GM04504 (cell line): ENCODE measurements around the gene NT5E.
"Not testable (repeated sequence)": the region's sequence is repeated elsewhere in the genome, so short reads cannot be mapped to it uniquely, and the experiment has no call there.

Experiments used
- DNase-seq: peaks from one replicate; pipeline ENCODE4 v3.0.0-alpha.2; 2012; ENCODE audit warnings: low read depth

The NT5E gene

GRCh38 chr6:85493389-85493788, 43.5 kb downstream of the NT5E start:
- DNase-seq, result no peak

DNA sequence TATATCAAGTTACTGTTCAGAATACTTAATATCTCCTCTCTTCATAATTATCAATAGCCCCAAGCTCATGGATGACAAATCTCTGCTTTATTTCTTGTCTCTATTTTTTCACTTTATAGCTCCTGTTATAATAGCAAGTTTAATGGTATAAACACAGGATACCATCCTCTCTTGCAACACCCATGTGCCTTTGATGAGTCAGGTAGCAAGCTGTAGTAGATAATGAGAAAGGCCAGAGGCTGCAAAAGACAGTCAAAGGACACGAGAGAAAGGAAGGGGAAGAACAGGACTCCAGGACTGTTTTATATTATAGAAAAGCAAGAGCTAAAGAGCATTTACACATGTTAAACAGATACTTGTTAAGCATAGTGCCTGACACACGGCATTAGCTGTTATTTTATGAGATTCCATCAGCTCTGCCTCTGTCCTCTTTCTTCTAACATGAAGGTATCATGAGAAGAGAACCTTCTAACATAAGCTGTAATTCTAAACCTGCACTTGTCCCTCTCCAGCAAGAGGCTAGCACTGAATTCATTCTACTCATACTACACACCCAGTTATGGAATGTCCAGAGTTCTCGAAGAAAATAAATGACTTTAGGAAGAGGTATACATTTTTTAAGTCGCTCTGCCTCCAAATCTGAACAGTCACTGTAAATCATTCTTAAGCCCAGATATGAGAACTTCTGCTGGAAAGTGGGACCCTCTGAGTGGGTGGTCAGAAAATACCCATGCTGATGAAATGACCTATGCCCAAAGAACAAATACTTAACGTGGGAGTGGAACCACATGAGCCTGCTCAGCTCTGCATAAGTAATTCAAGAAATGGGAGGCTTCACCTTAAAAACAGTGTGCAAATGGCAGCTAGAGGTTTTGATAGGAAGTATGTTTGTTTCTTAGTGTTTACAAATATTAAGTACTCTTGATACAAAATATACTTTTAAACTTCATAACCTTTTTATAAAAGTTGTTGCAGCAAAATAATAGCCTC, 45.0 kb downstream of the NT5E start:
- peak; percentile 14 for DNase-seq

DNA sequence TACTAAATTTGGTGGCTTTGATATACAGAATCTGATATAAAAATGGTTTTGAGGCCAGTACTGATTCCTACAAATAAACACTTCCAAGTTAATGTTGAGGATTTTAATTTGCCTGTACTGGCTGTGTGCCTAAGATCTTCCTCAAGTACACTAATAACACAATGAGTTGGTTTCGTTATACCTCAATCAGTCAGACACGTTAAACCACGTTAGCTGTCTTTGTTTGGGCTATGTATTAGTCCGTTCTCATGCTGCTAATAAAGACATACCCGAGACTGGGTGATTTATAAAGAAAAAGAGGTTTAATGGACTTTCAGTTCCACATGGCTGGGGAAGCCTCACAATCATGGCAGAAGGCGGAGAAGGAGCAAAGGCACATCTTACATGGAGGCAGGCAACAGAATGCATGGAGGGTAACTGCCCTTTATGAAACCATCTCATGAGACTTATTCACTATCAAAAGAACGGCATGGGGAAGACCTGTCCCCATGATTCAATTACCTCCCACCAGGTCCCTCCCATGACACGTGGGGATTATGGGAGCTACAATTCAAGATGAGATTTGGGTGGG, 46.2 kb downstream of the NT5E start:
- no peak for DNase-seq

DNA sequence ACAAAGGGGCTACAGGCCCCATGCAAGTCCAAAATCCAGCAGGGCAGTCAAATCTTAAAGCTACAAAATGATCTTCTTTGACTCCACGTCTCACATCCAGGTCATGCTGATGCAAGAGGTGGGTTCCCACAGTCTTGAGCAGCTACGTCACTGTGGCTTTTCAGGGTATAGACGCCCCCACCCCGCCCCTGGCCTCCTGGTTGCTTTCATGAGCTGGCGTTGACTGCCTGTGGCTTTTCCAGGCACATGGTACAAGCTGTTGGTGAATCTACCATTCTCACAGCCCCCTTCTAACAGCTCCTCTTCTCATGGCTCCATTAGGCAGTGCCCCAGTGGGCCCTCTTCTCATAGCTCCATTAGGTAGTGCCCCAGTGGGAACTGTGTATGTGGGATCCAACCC, 47.0 kb downstream of the NT5E start:
- DNase-seq, result no peak

- no peak for DNase-seq
Observed at GRCh38 chr6:85498596-85499258, 48.8 kb downstream of the NT5E start.

DNA sequence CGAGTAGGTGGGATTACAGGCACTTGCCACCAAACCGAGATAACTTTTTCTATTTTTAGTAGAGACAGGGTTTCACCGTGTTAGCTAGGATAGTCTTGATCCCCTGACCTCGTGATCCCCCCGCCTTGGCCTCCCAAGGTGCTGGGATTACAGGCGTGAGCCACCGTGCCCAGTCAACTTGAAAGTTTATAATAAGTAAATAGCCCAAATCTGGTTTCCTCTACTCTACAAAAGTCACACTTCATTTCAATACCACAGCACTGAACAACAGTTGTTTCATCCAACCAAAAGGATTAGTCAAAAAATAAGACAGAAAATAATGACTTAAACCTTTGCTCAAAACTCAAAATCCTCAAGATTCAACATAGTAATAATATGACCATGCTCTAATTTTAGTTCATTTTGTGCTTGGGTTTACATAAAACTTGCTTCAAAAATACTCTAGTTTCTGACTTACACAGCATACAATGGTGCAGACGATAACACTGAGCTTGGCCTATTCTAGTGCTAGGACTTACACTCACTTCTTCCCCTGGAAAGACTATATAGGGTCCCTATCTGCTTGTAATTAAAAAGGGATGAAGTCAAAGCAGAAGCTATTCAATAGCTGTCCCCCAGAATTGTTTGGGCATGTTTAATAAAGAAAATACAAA, 56.7 kb downstream of the NT5E start:
- no peak for DNase-seq

DNA sequence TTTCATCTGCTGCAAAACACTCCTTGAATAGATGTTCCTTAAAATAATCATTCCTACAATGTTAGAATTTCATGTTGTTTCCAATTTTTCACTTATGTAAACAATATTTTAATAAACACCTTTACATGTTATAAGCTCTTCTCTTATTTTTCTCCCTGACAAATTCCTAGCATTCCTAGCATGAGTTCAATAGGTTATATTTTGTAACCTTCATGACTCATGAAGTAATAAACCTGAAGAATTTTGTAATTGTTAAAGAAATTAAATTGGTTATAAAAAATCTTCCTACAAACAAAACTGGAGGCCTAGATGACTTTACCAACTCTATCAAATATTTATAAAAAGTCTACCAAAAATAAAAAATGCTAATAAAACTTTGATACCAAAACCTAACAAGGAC, 66.3 kb downstream of the NT5E start:
- no peak for DNase-seq

DNA sequence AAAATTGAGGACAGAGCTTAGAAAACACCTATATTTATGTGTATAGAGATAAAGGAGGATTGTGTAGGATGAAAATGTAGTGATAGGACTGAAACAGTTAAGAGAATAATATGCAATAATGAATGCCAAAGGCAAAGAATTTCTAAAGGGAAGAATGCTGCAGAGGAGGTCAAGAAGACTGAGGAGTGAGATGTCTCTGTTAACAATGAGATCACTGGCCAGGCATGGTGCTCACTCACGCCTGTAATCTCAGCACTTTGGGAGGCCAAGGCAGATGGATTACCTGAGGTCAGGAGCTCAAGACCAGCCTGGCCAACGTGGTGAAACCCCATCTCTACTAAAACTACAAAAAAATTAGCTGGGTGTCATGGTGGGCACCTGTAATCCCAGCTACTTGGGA, 74.4 kb downstream of the NT5E start:
- not testable (repeated sequence) for DNase-seq

DNA sequence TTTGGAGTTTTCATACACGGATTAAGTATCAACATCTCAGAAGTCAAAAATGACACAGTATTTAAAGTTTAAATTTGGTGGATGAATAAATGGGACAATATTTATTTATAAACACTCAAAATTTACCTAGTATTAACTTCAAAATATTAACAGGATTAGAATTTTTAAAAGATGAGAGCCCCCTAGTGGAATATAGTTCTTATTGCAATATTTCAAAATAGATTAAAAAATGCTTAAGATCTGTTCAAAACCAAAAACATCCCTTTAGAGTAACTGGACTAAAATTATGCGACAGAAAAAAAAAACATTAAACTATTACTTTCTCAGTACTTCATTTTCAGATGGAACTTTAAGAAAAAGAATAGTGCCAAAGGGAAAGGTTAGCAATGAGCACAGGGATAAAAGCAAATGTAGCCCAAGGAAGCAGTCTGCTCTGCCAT, 87.2 kb downstream of the NT5E start:
- no peak for DNase-seq

DNA sequence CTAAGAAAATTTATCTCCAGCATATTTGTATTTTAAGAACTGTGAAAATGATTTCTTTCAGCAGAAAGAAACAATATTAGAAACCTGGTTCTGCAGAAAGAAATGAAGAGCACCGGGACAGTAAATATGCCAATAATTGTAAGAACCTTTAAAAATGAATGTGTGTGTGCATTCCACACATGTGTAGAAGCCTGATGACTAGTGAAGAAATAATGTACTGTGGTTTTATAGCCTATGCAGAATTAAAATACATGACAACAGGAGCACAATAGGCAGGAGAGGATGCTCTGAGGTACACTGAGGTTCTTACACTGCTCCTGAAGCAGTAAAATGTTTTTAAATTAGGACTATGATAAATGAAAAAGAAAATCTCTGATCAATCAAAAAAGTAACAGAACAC, 94.9 kb downstream of the NT5E start:
- DNase-seq, result no peak
